HG03378 (cell line): ENCODE measurements around the gene LAMA4.

ENCODE experiments used
- ATAC-seq: cut with Tn5 transposase; IDR thresholded peaks from one replicate; pipeline ENCODE4 v1.9.1; 2021; ENCODE audit warnings: mild to moderate bottlenecking, moderate library complexity; ENCODE audit not compliant: unreplicated experiment

Gene LAMA4

DNA sequence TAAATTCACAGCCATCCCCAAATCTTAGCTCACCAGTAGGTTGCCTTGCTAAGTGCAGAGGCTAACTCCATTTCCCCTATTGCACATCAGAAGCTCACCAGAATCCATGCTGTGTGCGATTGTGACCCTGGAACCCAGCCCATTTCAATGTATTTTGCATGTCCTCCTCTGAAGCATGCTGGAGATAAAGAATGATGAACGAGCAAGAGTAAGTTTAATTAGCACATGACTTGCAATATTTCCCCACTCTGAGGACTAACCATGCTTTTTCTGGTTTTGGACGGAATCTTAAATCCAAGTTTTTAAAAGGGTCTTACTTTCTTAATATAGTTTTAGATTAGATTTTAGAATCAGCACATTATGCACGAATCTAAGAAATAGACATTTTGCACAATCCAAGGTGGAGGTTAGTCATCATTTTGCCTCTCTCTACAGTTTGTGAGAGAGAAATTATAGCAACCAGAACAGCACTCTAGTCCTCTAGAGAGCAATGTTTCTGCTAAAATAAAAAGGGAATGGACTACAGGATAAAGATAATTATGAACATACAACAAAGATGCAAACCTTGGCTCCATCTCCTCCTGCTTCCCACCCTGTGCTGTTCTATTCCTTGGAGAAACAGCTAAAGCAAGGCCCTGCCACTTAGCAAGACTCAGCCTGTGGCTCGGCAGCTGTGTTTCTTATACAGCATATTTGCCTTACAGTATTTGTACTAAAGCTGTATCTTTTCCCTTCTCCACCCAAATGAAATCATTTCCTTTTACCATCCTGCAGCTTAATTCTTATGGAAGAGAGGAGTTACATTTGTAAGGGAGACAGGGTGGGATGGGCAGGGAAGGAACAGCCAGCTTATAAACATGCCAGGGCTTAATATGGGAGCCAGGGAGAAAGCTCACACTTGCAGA, 24.9 kb upstream of the LAMA4 start:
- no peak for ATAC-seq

DNA sequence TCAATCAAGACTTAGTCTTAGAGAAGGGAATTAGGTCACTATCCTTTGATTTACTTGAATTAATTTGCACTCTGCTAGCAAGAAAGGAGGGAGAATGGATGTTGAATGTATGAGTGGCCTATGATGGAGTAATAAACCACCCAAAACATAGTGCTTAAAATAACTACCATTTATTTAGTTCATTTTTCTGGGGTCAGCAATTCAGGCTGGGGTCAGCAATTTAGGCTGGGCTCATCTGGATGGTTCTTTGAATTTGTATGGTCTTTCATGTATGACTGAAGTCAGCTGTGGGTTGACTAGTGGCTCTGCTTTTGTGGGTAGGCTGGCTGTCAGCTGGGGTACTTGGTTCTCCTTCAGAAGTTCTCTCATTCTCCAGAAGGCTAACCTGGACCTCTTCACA, 21.0 kb upstream of the LAMA4 start:
- ATAC-seq = no peak

GRCh38 chr6:112274774-112275173, 20.4 kb upstream of the LAMA4 start:
- no peak for ATAC-seq

GRCh38 chr6:112272799-112273198, 18.4 kb upstream of the LAMA4 start:
- ATAC-seq = no peak

DNA sequence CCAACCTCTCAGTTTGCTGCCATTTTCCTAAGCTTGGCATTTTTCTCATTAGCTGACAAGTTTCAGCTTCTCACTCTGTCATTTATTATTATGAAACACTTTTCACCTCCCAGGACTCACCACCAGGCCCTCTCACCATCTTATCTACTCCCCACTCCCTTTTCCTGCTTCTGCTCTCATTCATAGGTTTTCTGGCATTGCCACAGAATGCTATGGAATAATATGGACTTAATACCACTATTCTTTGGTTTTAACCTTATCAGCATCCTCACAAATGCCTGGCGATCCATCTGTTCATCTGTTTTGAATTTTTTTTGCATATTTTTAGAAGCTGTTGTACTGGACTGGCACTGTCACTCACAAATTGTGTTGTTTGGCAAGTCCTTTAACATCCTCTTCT, 16.4 kb upstream of the LAMA4 start:
- ATAC-seq = no peak

DNA sequence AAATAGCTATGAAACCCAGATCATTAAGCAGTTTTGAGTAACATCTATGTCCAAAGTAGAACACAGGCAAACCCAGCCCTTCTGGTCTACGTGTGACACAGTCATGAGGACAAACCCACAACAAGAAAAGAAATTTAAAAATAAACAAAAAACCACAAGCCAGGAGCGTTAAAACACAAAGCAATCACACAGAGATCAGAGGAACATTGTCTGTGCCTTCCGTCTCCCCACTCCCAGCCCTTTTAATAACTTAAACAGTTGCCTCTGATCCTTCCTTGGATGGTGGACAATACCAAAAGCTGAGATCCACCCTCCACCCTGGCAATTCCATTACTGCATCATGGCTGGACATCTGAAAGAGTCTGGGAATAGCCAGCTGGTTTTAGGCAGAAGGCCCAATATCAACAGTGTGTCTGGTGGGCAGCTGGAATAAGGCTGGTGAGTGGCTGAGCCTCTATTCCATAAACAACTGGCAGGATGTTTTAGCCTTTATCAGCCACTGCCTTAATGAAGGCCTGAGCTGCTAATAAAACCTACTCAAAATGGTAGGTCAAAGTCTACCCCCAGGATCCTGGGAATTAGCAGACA, 15.7 kb upstream of the LAMA4 start:
- ATAC-seq = no peak

DNA sequence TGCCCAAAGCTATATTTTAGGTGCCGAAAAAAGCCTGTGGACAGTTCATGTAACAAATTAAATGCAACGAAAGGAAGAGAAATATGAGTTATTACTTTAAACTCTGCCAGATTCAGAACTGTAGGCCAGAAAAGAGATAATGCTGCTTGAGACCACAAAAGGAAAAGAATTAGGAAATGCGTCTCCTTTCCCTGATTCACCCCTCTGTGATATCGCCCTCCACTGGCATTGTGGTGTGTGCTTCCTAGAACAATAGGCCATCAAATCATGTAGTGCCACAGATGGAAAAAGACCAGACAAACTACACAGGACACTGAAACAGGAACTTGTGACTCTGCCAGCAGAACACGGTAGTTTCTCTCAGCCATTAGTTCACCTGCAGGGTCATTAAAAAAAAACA, 14.7 kb upstream of the LAMA4 start:
- ATAC-seq = no peak

DNA sequence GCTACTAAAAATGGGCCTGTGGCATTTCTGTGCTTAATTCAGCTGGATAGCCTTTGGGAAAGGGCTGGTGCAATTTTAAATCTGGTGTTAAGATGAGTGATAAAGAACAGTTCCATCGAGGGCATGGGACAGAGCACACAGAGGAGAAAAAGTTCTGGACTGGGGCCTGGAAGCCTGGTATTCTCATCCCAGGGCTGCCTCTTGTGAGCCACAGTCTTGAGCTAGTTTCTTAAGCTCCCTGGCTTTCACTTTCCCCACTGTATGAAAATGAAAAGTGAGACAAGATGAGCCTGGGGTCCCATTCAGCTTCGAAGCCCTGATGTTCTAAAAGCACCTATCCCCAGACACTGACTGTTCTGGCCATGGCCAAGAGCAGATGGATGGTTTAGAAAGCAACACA, 14.3 kb upstream of the LAMA4 start:
- no peak for ATAC-seq

- ATAC-seq = no peak
Measured at GRCh38 chr6:112268019-112268418, 13.7 kb upstream of the LAMA4 start.

- ATAC-seq = no peak
Measured at GRCh38 chr6:112266331-112266730, 12.0 kb upstream of the LAMA4 start.

DNA sequence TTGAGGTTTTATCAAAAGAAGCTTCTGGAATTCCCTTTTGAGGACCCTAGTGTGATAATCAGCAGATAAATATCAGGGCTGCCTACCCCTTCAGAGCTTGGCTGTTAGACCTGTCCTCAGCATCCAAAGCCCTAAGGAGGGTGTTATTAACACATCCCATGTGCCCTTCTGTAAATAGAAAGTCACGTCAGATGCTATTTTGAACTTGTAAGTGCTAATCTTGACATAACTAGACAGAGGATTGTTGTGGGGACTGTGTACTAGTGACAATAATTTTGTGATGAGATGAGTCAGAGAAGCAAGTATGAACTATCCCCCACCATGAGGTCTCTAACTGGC, 4.9 kb upstream of the LAMA4 start:
- ATAC-seq = no peak

DNA sequence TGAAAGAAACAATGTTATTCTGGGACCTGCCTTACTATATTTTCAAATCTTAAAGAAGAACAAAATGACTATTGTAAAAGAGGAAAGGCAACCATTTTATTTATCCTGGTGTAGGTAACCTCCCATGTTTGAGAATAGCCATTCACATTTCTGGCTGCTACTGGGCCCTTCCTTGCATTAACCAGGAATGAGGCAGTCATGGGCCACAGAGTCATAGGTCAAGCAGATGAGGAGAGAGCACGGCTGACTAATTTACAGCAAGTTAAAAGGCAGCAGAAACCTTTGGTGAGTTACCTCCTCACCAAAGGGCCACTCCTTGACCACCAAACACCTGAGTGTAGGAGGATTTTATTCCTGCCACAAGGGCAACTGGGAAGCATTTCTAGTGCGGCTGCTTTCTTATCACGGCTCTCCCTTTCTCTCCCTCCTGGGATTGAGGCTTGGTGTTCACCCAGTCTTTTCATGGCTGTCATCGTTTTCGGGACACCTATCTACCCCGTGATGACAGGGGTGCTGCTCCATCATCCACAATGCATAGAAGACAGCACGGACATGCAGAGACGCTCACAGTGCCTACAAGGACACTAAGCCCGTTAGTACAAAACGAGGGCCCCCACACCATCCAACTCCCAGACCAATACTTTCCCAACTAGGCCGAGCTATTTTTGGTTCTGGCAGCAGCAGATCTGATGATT, 4.4 kb upstream of the LAMA4 start:
- ATAC-seq = no peak

- ATAC-seq = no peak
Measured at GRCh38 chr6:112257178-112257855, 3.0 kb upstream of the LAMA4 start.

- no peak for ATAC-seq
Measured at GRCh38 chr6:112254921-112255320, 554 bp upstream of the LAMA4 start.

GRCh38 chr6:112253498-112253840, 898 bp downstream of the LAMA4 start:
- no peak for ATAC-seq

DNA sequence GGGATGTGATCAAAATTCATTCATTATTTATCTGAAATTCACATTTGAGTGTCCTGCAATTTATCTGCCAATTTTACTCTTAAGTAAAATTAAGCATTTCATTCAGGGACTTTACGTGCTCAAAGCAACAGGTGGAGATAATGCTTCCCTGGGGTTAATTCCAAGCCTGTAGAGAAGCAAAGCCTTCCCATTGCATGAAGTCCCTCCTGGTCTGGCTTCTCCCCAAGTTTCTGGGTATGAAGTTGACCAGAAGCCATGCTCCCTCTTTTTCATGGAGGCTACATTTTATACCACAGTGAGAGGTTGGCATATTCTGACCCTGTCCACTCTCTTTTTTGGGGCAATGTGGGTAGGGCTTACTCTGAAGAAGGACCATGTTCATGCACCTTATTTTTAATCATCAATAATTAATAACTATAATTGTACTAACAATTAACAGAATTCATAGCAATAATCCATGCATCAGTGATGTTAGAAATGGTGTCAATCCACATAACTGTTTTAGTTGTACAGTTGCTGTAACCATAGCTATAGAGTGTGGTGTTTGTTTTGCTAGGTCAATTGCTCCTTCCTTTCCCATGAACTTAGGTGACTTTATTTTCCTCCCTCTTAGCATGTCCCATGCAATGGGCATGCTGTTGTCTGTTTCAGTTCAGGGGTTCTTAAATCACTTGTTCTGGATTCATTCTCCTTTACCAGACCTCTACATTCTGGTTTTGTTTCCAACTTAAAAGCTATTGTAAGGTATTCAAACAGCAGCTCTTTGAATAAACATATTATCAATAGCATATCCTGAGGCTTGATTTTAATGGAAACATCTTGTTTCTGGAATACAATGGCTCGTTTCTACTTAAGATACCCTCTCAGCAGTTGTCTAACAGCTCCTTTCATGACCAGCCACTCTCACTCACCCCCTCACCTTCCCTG, 1.5 kb downstream of the LAMA4 start:
- ATAC-seq = no peak

GRCh38 chr6:112251171-112251875, 3.0 kb downstream of the LAMA4 start:
- ATAC-seq = no peak

GRCh38 chr6:112249489-112249888, 4.9 kb downstream of the LAMA4 start:
- no peak for ATAC-seq

DNA sequence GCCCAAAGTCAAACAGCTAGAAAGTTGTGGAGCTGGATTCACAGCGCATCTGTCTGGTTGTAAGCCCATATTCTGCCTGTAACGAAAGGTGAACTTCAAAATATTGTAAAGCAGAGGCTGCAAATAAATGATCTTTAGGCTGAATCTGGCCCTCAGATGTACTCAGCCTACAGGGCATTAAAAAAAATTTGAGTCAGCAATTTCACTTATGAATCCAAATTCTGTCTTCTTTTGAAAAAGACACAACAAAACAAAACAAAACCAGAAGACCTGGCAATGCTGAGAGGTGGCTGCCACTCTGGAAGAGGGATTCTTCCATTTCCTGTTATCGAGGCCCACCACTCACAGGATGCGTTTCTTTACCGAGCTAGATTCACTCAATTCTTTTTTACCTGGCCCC, 7.1 kb downstream of the LAMA4 start:
- ATAC-seq = no peak
